ENCODE measurements around the gene ASCL5. TPM values are rescaled to one million over a fixed set of nuclear protein-coding genes. Genes with fewer than 3 reads are reported as not detected.

ASCL5 gene
- polyA plus RNA-seq, 4 donors, result 0.15 TPM; not detected in 2

GRCh38 chr1:201122321-201122957 lies 4.5 kb downstream of the ASCL5 start:
- Histone ChIP-seq H3K36me3 (ENCODE audit: control insufficient read depth in 3 of 3, insufficient read depth in 2 of 3, low read depth in 1 of 3, low read length in 3 of 3) (no peaks in the 10 kb centered on the region), H3K4me3 (ENCODE audit: low read depth in 1 of 3, low read length in 3 of 3) (no peak overlapping the region), H3K4me1 (ENCODE audit: control insufficient read depth in 3 of 3, insufficient read depth in 2 of 3, low read depth in 1 of 3, low read length in 2 of 3) (peaks cover 0 to 6% (median 0%) of the 10 kb centered on the region in 3 donors), H3K9me3 (ENCODE audit: control insufficient read depth in 2 of 2, insufficient read depth in 1 of 2, low read depth in 1 of 2, low read length in 1 of 2) (no peaks in the 10 kb centered on the region), H3K27me3 (ENCODE audit: control insufficient read depth in 3 of 3, insufficient read depth in 3 of 3, low read length in 3 of 3) (peaks cover 0 to 25% (median 4%) of the 10 kb centered on the region in 3 donors), H3K27ac (ENCODE audit: low read depth in 1 of 3, low read length in 2 of 3) (no peak overlapping the region)
- FAIRE-seq, result no peak
- 86 to 90% (median 90%) methylated on average over 10 of the region's 10 CpGs for WGBS, 3 donors
- DNase-seq, result no peak

DNA sequence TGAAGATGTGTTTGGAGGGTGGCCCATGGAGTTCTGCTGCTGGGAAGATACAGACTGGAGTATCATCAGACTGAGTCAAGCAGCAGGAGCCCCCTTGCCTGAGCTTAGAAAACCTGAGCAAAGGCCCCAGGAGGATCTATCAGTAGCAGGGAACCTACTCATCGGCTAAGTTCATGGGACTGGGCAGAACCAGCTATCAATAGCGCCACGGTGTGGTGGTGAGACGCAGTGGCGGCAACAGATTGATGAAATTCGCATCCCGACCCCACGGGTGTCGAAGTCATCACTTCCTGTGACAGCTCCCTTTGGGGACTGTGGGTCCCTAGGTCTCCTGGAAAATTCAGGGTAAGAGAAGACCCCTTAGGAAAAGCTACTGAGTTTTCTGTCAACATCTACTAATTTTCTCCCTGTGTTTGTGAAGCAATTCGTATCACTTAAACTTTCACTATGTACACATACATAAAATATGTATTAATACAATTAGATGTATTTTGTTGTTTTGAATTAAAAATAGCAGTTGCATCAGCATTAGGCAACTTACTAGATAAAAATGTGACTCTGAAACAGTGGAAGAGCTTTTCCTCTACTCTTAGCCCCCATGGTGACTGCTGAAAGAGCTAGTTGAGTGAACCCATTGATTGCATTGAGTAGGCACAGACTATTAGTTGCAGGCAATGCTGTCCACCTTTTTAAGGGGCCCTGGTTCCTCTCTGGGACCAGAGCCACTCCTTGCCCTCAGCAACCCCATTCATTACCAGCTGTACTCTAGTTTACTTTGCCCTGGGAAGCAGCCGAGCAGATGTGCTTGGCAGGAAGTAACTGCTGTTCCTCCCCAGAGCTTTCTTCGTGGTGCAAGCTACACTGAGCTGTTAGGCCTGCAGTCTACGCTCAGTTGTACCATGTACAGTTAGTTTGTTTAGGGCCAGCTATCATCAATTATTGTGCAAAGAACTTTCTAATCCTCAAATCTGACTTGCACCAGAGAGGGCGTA lies 7.5 kb downstream of the ASCL5 start:
- FAIRE-seq, result no peak
- peaks cover 0 to 2% (median 0%) of the 10 kb centered on the region in 3 donors for H3K4me1 ChIP-seq (ENCODE audit: control insufficient read depth in 3 of 3, insufficient read depth in 2 of 3, low read depth in 1 of 3, low read length in 2 of 3)
- WGBS, 3 donors, result 24 to 27% (median 27%) methylated on average over 14 of the region's 14 CpGs
- H3K27ac ChIP-seq (ENCODE audit: low read depth in 1 of 3, low read length in 2 of 3), result no peak overlapping the region
- peak; percentile 26 to 52 for DNase-seq
- H3K9me3 ChIP-seq (ENCODE audit: control insufficient read depth in 2 of 2, insufficient read depth in 1 of 2, low read depth in 1 of 2, low read length in 1 of 2), result no peaks in the 10 kb centered on the region
- no peak overlapping the region for H3K4me3 ChIP-seq (ENCODE audit: low read depth in 1 of 3, low read length in 3 of 3)
- no peaks in the 10 kb centered on the region for H3K36me3 ChIP-seq (ENCODE audit: control insufficient read depth in 3 of 3, insufficient read depth in 2 of 3, low read depth in 1 of 3, low read length in 3 of 3)
- peaks cover 0 to 42% (median under 1%) of the 10 kb centered on the region in 3 donors for H3K27me3 ChIP-seq (ENCODE audit: control insufficient read depth in 3 of 3, insufficient read depth in 3 of 3, low read length in 3 of 3)

- 94 to 100% (median 95%) methylated on average over 2 of the region's 2 CpGs for WGBS, 3 donors
- H3K4me1 ChIP-seq (ENCODE audit: control insufficient read depth in 3 of 3, insufficient read depth in 2 of 3, low read depth in 1 of 3, low read length in 2 of 3), result peaks cover 0 to 18% (median 0%) of the 10 kb centered on the region in 3 donors
- H3K9me3 ChIP-seq (ENCODE audit: control insufficient read depth in 2 of 2, insufficient read depth in 1 of 2, low read depth in 1 of 2, low read length in 1 of 2), result no peaks in the 10 kb centered on the region
- no peaks in the 10 kb centered on the region for H3K36me3 ChIP-seq (ENCODE audit: control insufficient read depth in 3 of 3, insufficient read depth in 2 of 3, low read depth in 1 of 3, low read length in 3 of 3)
- FAIRE-seq (no peak), DNase-seq (no peak)
- H3K27ac ChIP-seq (ENCODE audit: low read depth in 1 of 3, low read length in 2 of 3), result no peak overlapping the region
- H3K4me3 ChIP-seq (ENCODE audit: low read depth in 1 of 3, low read length in 3 of 3), result no peak overlapping the region
- H3K27me3 ChIP-seq (ENCODE audit: control insufficient read depth in 3 of 3, insufficient read depth in 3 of 3, low read length in 3 of 3), result peaks cover 0 to 37% (median 0%) of the 10 kb centered on the region in 3 donors
Observed at GRCh38 chr1:201116091-201116490, 10.9 kb downstream of the ASCL5 start.

GRCh38 chr1:201115390-201115937 lies 11.5 kb downstream of the ASCL5 start:
- Histone ChIP-seq H3K4me3 (ENCODE audit: low read depth in 1 of 3, low read length in 3 of 3) (no peak overlapping the region), H3K36me3 (ENCODE audit: control insufficient read depth in 3 of 3, insufficient read depth in 2 of 3, low read depth in 1 of 3, low read length in 3 of 3) (no peaks in the 10 kb centered on the region), H3K4me1 (ENCODE audit: control insufficient read depth in 3 of 3, insufficient read depth in 2 of 3, low read depth in 1 of 3, low read length in 2 of 3) (peaks cover 0 to 18% (median 0%) of the 10 kb centered on the region in 3 donors), H3K9me3 (ENCODE audit: control insufficient read depth in 2 of 2, insufficient read depth in 1 of 2, low read depth in 1 of 2, low read length in 1 of 2) (no peaks in the 10 kb centered on the region), H3K27me3 (ENCODE audit: control insufficient read depth in 3 of 3, insufficient read depth in 3 of 3, low read length in 3 of 3) (peaks cover 0 to 32% (median 0%) of the 10 kb centered on the region in 3 donors), H3K27ac (ENCODE audit: low read depth in 1 of 3, low read length in 2 of 3) (no peak overlapping the region)
- WGBS, 3 donors, result 96 to 97% (median 96%) methylated on average over 25 of the region's 25 CpGs
- no peak for DNase-seq
- no peak for FAIRE-seq

GRCh38 chr1:201114245-201115131 lies 12.5 kb downstream of the ASCL5 start:
- Histone ChIP-seq H3K9me3 (ENCODE audit: control insufficient read depth in 2 of 2, insufficient read depth in 1 of 2, low read depth in 1 of 2, low read length in 1 of 2) (no peaks in the 10 kb centered on the region), H3K27me3 (ENCODE audit: control insufficient read depth in 3 of 3, insufficient read depth in 3 of 3, low read length in 3 of 3) (peaks cover 0 to 25% (median 0%) of the 10 kb centered on the region in 3 donors), H3K4me1 (ENCODE audit: control insufficient read depth in 3 of 3, insufficient read depth in 2 of 3, low read depth in 1 of 3, low read length in 2 of 3) (peaks cover 0 to 18% (median 0%) of the 10 kb centered on the region in 3 donors), H3K27ac (ENCODE audit: low read depth in 1 of 3, low read length in 2 of 3) (peak overlapping the region in 1 of 3 donors; percentile 29), H3K36me3 (ENCODE audit: control insufficient read depth in 3 of 3, insufficient read depth in 2 of 3, low read depth in 1 of 3, low read length in 3 of 3) (no peaks in the 10 kb centered on the region), H3K4me3 (ENCODE audit: low read depth in 1 of 3, low read length in 3 of 3) (peak overlapping the region; percentile 32 to 64 (median 47))
- peak; percentile 87 to 94 for DNase-seq
- WGBS, 3 donors, result 2 to 3% (median 2%) methylated on average over 59 to 88 of the region's 88 CpGs
- no peak for FAIRE-seq

DNA sequence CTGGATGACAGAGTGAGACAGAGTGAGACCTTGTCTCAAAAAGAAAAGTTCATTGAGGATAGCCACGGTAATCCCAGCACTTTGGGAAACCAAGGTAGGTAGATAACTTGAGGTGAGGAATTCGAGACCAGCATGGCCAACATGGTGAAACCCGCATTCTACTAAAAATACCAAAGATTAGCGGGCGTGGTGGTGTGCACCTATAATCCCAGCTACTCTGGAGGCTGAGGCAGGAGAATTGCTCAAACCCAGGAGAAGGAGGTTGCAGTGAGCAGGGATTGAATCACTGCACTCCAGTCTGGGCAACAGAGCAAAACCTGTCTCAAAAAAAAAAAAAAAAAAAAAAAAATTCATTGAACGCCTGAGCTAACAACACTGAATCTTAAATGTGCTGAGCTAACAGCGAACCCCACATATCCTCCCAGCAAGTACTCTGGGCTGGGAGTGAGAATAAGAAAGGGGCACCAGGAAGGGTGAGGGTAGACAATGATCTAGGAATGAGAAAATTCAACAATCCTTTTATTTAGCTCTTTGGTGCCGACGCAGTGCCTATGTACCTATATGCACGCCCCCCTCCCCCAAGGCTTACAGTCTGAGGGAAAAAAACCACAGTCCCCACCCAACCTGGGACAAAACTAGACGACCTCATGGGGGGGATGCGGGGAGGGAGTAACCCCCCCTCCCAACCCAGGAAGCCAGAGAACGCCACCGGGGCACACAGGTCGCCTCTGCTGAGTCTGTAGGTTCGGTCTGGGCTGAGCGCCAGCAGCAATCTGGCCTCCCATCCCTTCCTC lies 13.3 kb downstream of the ASCL5 start:
- DNase-seq (no peak), FAIRE-seq (no peak)
- Histone ChIP-seq H3K9me3 (ENCODE audit: control insufficient read depth in 2 of 2, insufficient read depth in 1 of 2, low read depth in 1 of 2, low read length in 1 of 2) (no peaks in the 10 kb centered on the region), H3K4me3 (ENCODE audit: low read depth in 1 of 3, low read length in 3 of 3) (peak overlapping the region in 2 of 3 donors; percentile 47 to 64), H3K36me3 (ENCODE audit: control insufficient read depth in 3 of 3, insufficient read depth in 2 of 3, low read depth in 1 of 3, low read length in 3 of 3) (no peaks in the 10 kb centered on the region), H3K27me3 (ENCODE audit: control insufficient read depth in 3 of 3, insufficient read depth in 3 of 3, low read length in 3 of 3) (peaks cover 0 to 19% (median 0%) of the 10 kb centered on the region in 3 donors), H3K27ac (ENCODE audit: low read depth in 1 of 3, low read length in 2 of 3) (no peak overlapping the region), H3K4me1 (ENCODE audit: control insufficient read depth in 3 of 3, insufficient read depth in 2 of 3, low read depth in 1 of 3, low read length in 2 of 3) (peaks cover 0 to 18% (median 0%) of the 10 kb centered on the region in 3 donors)
- whole genome bisulfite sequencing, 3 donors, result 30 to 37% (median 34%) methylated on average over 17 of the region's 17 CpGs

- no peaks in the 10 kb centered on the region for H3K9me3 ChIP-seq (ENCODE audit: control insufficient read depth in 2 of 2, insufficient read depth in 1 of 2, low read depth in 1 of 2, low read length in 1 of 2)
- peaks cover 0 to 18% (median 0%) of the 10 kb centered on the region in 3 donors for H3K4me1 ChIP-seq (ENCODE audit: control insufficient read depth in 3 of 3, insufficient read depth in 2 of 3, low read depth in 1 of 3, low read length in 2 of 3)
- FAIRE-seq (no peak), DNase-seq (peak in 1 of 2 donors; percentile 62)
- H3K4me3 ChIP-seq (ENCODE audit: low read depth in 1 of 3, low read length in 3 of 3), result no peak overlapping the region
- 69 to 84% (median 81%) methylated on average over 3 of the region's 3 CpGs for WGBS, 3 donors
- H3K27ac ChIP-seq (ENCODE audit: low read depth in 1 of 3, low read length in 2 of 3), result no peak overlapping the region
- peaks cover 0 to 19% (median 0%) of the 10 kb centered on the region in 3 donors for H3K27me3 ChIP-seq (ENCODE audit: control insufficient read depth in 3 of 3, insufficient read depth in 3 of 3, low read length in 3 of 3)
- no peaks in the 10 kb centered on the region for H3K36me3 ChIP-seq (ENCODE audit: control insufficient read depth in 3 of 3, insufficient read depth in 2 of 3, low read depth in 1 of 3, low read length in 3 of 3)
Observed at GRCh38 chr1:201112926-201113325, 14.1 kb downstream of the ASCL5 start.
